Activated CD8-positive, alpha-beta memory T cell treated with anti-CD3 and anti-CD28 coated beads, Interleukin-2, amount 50 U/mL, for 4 hours (primary cell): Measurements from ENCODE around the gene NFKBIB.
A peak's percentile ranks its signal among the peaks of the same experiment; 100 is the strongest.
"Not testable (repeated sequence)": the region's sequence is repeated elsewhere in the genome, so short reads cannot be mapped to it uniquely, and the experiment has no call there.

Source experiments
- DNase-seq: peaks from one replicate; pipeline ENCODE4 v3.0.0-alpha.2; 2020

Gene NFKBIB

GRCh38 chr19:38931521-38931793 is 31.7 kb downstream of the NFKBIB start:
- no peak for DNase-seq

GRCh38 chr19:38932425-38933179 is 32.8 kb downstream of the NFKBIB start:
- no peak for DNase-seq

- DNase-seq: no peak
These were observed 33.8 kb downstream of the NFKBIB start for GRCh38 chr19:38933544-38933943.

- no peak for DNase-seq
These were observed 40.2 kb downstream of the NFKBIB start for GRCh38 chr19:38939957-38940356.

GRCh38 chr19:38941466-38941865 is 41.7 kb downstream of the NFKBIB start:
- DNase-seq: not testable (repeated sequence)

- DNase-seq: no peak
These were observed 42.2 kb downstream of the NFKBIB start for GRCh38 chr19:38941979-38942378.

- no peak for DNase-seq
These were observed 42.9 kb downstream of the NFKBIB start for GRCh38 chr19:38942471-38943181.

GRCh38 chr19:38944981-38945506 is 45.3 kb downstream of the NFKBIB start:
- no peak for DNase-seq

- DNase-seq: no peak
These were observed 45.9 kb downstream of the NFKBIB start for GRCh38 chr19:38945562-38946228.

GRCh38 chr19:38946229-38947010 is 46.7 kb downstream of the NFKBIB start:
- no peak for DNase-seq

- peak; percentile 82 for DNase-seq
These were observed 50.0 kb downstream of the NFKBIB start for GRCh38 chr19:38949580-38950367.

- no peak for DNase-seq
These were observed 51.4 kb downstream of the NFKBIB start for GRCh38 chr19:38951187-38951586.

GRCh38 chr19:38952395-38953165 is 52.8 kb downstream of the NFKBIB start:
- DNase-seq: no peak

GRCh38 chr19:38953677-38954076 is 53.9 kb downstream of the NFKBIB start:
- DNase-seq: no peak

GRCh38 chr19:38956264-38956663 is 56.5 kb downstream of the NFKBIB start:
- no peak for DNase-seq

- no peak for DNase-seq
These were observed 58.5 kb downstream of the NFKBIB start for GRCh38 chr19:38958301-38958700.
